ENCODE measurements around the gene DVL3.

- TF ChIP-seq RAD21 (IDR thresholded peaks at IDR 0.05) (no peak), CTCF (IDR thresholded peaks at IDR 0.05; ENCODE audit: low read depth, low read length, missing input control) (no peak), RXRA (IDR thresholded peaks at IDR 0.05) (no peak), YY1 (IDR thresholded peaks at IDR 0.05) (no peak), ATF3 (IDR thresholded peaks at IDR 0.05) (no peak), ZBTB33 (IDR thresholded peaks at IDR 0.05) (no peak), TAF1 (conservative IDR thresholded peaks at IDR 0.05) (no peak), REST (IDR thresholded peaks at IDR 0.05) (no peak), JUND (IDR thresholded peaks at IDR 0.05) (no peak), HNF4A (conservative IDR thresholded peaks at IDR 0.05) (no peak), MAX (IDR thresholded peaks at IDR 0.05) (no peak), SP1 (IDR thresholded peaks at IDR 0.05) (no peak), HNF4G (IDR thresholded peaks at IDR 0.05) (no peak), EGR1 (IDR thresholded peaks at IDR 0.05; ENCODE audit: low read depth in 2 of 2) (no peak)
These were observed 15.0 kb downstream of the DVL3 start for GRCh38 chr3:184169896-184170875.
